ENCODE measurements around the gene ABR.

GRCh38 chr17:1036845-1037237 is 142.9 kb downstream of the ABR start:
- TF ChIP-seq, protein P1, sequence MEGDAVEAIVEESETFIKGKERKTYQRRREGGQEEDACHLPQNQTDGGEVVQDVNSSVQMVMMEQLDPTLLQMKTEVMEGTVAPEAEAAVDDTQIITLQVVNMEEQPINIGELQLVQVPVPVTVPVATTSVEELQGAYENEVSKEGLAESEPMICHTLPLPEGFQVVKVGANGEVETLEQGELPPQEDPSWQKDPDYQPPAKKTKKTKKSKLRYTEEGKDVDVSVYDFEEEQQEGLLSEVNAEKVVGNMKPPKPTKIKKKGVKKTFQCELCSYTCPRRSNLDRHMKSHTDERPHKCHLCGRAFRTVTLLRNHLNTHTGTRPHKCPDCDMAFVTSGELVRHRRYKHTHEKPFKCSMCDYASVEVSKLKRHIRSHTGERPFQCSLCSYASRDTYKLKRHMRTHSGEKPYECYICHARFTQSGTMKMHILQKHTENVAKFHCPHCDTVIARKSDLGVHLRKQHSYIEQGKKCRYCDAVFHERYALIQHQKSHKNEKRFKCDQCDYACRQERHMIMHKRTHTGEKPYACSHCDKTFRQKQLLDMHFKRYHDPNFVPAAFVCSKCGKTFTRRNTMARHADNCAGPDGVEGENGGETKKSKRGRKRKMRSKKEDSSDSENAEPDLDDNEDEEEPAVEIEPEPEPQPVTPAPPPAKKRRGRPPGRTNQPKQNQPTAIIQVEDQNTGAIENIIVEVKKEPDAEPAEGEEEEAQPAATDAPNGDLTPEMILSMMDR (IDR thresholded peaks at IDR 0.05) = no peak
- TF ChIP-seq POLR2A (IDR thresholded peaks at IDR 0.05) = no peak
